RKO (cell line): Measurements from ENCODE around the gene PADI2.

ENCODE experiments used
- DNase-seq: peaks from one replicate; pipeline ENCODE4 v3.0.0-alpha.2; 2016; ENCODE audit warnings: low spot score

The PADI2 gene

GRCh38 chr1:17139637-17140036 is 20.4 kb upstream of the PADI2 start:
- DNase-seq: no peak

GRCh38 chr1:17137441-17137840 is 18.2 kb upstream of the PADI2 start:
- DNase-seq: no peak

DNA sequence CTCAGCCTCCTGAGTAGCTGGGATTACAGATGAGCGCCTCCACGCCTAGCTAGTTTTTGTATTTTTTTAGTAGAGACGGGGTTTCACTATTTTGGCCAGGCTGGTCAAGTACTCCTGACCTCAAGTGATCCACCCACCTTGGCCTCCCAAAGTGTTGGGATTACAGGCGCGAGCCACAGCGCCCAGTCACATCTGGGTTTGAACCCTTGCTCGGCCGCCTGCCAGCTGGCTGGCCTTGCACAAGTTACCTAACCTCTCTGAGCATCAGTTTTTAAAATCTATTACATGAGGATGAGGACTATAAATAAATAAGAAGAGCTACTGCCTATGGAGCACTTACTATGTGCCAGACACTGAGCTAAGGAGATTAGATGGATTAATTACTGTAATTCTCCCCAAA is 17.7 kb upstream of the PADI2 start:
- no peak for DNase-seq

DNA sequence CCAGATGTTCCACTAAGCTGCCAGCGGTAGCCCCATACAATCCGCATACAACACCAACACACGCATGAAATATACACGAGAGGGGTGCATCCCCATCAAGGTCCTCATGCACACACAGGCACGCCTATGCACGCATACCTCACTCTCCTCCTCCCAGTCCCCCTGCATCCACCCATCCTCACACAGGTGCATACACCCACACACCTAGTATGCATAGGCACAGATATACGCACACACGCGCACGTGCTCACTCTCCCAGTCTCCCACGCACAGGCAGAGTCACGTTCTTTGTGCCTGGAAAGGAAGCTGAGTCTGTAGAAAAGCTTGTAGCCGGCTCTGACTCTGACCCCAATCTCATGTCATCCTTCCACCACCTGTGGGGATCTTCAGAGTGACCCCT is 16.9 kb upstream of the PADI2 start:
- no peak for DNase-seq

DNA sequence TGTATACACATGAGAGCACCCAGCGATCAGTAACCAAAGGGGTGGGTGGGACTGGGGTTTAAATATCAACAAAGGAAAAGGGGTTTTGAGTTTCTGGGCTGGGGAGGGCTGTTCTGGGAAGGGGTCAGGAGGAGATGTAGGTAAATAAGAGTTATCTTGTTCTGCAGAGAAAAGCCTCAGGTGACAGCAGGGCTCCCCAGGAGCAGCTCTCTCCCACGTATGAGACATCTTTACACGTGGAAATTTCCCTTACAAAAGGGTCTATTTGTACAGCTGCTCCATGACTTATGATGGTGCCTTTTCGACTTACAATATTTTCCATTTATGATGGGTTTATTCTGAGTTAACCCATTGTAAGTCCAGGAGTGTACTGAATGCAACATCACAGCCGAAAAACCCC is 16.3 kb upstream of the PADI2 start:
- DNase-seq: no peak

DNA sequence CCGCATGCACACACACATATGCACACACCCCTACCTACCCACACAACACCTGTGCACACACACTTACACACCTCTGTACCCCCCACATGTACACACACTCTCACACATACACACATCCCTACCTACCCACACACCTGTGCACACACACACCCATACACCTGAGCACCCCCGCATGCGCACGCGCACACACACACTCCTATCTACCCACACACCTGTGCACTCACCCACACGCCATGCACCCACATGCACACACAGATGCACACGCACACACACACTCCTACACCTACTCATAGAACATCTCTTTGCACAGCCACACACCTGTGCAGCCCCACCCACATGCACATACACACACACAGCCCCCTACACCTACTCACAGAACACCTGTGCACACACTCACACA is 15.5 kb upstream of the PADI2 start:
- no peak for DNase-seq

GRCh38 chr1:17134034-17134433 is 14.8 kb upstream of the PADI2 start:
- no peak for DNase-seq

DNA sequence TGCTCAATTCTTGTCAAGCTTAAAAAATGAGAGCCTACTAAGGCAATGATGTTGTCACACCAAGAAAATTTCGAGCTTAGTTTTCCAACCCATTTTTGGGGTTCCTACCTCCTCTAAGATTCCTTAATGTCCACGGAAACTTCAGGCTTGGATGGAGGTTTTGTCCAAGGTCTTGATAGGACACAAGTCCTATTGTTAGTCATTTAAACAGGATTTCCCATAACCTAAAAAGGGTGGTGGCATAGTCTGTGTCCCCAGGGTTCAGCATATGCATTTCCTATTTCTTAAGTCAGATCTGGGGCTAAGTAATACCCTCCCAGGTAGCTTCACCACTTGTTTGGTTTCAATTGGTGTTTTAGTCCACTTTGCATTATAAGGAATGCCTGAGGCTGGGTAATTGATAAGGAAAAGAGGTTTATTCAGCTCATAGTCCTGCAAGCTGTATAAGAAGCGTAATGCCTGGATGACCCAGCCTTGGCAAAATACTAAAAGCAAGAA is 10.9 kb upstream of the PADI2 start:
- no peak for DNase-seq

DNA sequence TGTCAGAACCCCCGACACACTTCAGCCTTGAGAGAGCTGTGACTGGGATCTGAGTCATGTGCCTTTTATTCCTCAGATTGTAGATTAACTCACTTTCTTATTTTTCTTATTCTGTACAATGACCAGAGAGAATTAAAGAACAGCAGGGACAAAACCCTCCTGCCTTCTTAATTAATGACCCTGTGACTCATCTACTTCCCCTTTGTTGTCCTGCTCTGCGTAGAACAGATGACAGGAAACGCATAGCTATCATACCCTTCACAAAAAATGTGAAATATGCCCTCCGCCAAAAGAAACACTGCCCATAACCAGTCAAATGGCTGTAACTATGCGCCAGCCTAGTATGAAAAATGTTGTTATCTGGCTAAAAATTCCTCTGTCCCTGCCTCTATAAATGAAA is 9.1 kb upstream of the PADI2 start:
- peak; percentile 81 for DNase-seq

- DNase-seq: peak; percentile 80
These were observed 6.5 kb upstream of the PADI2 start for GRCh38 chr1:17125756-17126237.

GRCh38 chr1:17123196-17124045 is 4.2 kb upstream of the PADI2 start:
- DNase-seq: no peak

DNA sequence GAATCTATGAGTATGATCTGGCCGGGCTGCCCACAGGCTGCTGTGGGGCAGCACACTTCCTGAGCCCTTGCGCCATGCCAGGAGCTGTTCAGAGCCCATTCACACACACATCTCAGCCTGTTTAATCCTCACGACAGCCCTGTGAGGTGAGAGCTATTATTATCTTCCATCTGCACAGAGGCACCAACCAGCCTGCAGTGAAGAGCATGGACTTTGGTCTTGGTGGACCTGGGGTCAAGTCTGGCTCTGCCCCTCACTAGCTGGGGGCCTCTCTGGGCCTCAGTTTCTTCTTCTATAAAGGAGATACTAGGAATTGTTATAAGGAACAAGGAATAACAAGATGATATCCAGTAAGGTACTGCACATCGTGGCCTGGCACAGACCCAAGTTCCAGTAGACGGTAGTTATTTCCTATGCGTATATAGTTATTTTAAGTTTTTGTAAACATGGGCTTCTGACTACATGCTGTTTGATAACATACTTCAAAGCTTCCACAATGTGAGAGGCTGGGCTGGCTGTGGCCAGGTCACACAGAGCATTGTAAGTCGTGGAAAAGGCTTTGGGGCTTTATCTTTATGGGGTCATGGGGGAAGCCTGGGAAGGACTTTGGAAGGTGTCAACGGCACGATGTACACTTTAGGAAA is 3.4 kb upstream of the PADI2 start:
- DNase-seq: no peak

GRCh38 chr1:17121881-17122280 is 2.6 kb upstream of the PADI2 start:
- DNase-seq: no peak

DNA sequence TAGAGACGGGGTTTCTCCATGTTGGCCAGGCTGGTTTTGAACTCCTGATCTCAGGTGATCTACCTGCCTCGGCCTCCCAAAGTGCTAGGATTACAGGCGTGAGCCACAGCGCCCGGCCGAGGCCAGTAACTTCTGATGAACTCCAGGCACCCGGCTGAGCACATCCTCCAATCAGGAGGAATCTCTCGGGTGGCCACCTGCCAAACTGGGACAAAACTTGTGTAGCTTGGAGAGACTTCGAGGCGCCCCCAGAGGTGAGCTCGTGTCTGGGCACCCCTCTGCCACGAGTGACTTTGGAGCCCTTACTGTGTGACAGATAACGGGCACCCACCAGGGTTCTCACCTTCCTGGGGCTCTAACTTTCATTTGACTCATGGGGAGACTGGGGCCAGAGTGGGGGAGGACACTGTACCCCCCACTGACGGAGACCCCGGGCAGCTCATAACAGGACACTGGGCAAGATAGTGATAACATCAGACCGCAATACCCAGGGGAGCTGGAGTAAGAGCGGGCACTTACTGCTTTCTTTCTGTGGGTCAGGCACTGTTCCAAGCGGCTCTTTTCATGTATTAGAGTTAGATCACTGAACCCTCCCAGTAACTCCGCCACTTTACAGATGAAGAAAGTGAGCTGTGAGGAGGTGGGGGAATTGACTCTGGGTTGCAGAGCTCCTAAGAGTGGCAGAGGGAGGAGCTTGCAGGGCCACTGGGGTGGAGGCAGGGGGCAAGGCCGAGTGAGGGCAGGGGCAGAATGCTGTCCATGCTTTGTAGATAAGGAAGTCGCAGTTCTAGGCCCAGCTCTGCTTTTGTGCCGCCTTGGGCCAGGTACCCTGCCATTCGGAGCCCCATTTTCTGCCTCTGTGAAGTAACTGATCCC is 1.9 kb upstream of the PADI2 start:
- DNase-seq: no peak

GRCh38 chr1:17120481-17120877 is 1.2 kb upstream of the PADI2 start:
- no peak for DNase-seq

- DNase-seq: no peak
These were observed 676 bp upstream of the PADI2 start for GRCh38 chr1:17119773-17120480.

DNA sequence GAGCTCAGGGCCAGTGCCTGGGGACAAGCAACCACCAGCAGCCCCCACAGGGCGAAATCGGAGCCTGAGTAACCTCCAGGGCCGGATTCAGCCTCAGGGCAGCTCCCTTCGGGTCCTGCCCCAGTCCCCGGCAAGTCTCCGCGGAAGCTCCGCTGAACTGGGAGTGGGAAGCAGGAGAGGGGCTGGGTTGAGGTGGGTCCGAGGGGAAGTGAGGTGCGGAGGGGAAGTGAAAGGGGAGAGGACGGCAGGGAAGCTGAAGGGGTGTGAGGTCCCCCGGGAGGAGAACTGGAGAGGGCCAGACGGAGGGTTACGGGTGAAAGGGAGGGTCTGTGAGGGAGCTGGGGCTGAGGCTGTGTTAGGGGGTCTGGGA is 560 bp downstream of the PADI2 start:
- no peak for DNase-seq

DNA sequence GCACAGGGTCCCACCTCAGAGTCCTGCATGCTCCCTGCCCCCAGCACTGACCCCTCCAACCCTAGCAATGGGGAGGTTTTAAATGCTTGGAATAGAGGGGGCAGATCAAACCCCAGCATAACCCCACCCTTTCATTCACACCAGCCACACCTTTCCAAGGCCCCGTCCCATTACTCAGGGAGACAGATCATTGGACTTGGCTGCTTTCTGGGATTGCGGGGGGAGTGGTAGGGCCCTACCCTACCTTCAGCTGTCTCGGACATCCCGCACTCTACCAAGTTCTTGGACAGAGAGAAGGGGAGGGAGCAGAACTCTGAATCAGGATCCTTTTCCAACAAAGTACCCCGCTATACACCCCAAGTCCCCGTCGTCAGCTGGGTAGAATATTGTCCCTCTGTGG is 983 bp downstream of the PADI2 start:
- DNase-seq: no peak

GRCh38 chr1:17117451-17118265 is 1.6 kb downstream of the PADI2 start:
- DNase-seq: no peak

DNA sequence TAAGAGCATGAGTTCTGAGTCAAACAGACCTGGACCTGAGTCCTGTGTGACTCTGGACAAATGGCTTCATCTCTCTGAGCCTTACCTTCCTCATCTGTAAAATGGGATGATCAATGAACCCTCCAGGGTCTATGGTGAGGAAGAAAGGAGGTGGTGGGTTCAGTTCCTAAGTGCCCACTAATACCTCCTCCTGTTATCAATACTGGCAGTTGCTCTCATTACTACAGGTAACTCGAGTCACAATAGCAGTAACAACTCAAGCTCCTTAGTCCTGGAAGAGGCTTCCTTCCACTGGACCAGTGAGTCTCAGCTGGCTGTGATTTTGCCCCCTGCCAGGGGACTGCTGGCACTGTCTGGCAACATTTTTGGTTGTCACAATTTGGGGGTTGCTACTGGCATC is 2.6 kb downstream of the PADI2 start:
- DNase-seq: no peak

GRCh38 chr1:17113963-17114362 is 5.3 kb downstream of the PADI2 start:
- no peak for DNase-seq
